Stimulated activated CD4-positive, alpha-beta T cell treated with anti-CD3 and anti-CD28 coated beads, Interleukin-12 subunit alpha, Interleukin-12 subunit beta, amount 100 ng/mL, for 48 hours (primary cell): Measurements from ENCODE around the gene RASA3.
A peak's percentile ranks its signal among the peaks of the same experiment; 100 is the strongest.

ENCODE experiments used
- DNase-seq, 3 donors: peaks; one replicate each; pipeline ENCODE4 v3.0.0-alpha.2; 2020; ENCODE audit warnings: low read depth in 2 of 3, low spot score in 1 of 3

Gene RASA3

GRCh38 chr13:114059428-114059827 lies 73.0 kb downstream of the RASA3 start:
- no peak for DNase-seq

GRCh38 chr13:114058051-114058867 lies 74.2 kb downstream of the RASA3 start:
- DNase-seq: no peak

DNA sequence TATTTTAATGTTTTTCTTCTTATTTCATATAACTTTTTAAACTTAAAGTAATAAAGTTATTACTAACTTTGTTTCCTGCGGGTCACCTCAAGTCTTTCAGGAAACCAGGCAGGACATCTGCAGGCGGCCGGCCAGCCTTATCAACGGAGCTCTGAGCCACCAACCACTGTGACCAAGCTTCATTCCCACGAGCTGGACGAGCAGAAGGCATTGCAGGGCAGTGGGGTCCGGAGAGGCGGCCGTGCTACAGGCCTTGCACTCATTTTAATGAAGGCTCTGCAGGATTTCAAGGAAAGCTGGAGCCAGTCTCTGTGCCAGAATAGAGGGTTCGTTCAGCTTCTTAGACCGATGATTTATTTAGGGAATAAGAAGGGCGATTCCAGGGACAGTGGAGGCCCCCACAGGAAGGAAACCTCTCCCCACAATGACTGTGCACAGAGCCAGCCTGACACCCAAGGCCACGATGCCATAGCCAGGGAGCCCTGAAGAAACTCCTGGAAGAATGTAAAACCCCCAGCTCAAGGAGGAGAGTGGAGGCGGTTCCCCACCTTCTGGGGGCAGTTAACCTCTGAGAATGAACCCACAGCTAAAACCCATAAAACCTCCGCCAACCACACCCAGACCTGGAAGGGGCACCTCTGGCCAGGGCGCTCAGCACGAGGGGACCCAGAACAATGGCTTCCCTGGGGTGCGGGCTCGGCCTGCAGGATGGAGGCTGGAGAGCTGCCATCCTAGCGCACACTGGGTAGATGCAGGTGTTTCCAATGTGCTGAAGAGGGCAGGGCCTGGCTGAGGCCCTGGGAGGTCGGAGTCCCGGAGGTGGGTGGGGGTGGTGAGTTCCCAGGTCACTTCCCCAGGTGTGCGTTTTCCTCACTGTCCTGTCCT lies 75.0 kb downstream of the RASA3 start:
- DNase-seq: no peak

DNA sequence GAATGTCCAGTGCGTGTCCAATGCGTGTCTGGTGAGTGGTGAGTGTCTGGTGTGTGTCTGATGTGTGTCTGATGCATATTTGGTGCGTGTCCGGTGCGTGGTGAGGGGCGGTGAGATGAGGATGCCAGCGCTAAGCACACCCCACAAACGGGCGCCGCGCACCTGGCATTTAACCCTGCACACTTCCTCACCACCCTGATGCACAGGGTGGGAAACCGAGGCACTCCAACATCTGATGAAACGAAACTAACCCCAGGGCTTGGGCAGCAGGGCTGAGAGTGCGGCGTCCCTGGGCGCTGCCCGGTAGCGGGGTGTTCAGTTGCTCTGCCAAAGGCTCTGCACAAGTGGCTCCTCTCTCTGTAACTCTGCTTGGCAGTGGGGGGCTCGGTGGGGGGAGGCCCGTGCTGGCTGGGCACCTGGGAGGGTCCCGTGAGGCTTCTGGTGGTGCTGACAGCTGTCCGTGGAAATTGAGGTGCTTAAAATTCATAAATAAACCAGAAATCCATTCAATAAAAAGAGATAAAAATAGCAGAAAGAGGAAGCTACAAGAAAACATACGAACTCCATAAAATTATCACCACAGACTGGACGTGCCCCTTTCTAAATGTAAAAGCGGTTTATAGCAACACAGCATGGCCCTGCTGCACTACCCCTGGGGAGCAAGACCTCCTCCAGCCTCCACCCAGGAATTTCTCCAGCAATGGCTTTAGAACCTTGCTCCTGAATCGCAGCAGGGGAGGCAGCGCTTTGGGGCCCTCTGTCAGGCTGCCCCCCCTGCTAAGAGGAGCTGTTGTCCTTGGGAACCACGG lies 76.0 kb downstream of the RASA3 start:
- no peak for DNase-seq

GRCh38 chr13:114055766-114056165 lies 76.7 kb downstream of the RASA3 start:
- DNase-seq: no peak

GRCh38 chr13:114054830-114055439 lies 77.5 kb downstream of the RASA3 start:
- no peak for DNase-seq

GRCh38 chr13:114054264-114054663 lies 78.2 kb downstream of the RASA3 start:
- no peak for DNase-seq

- DNase-seq: no peak
These were observed 79.4 kb downstream of the RASA3 start for GRCh38 chr13:114053026-114053425.

- no peak for DNase-seq
These were observed 81.6 kb downstream of the RASA3 start for GRCh38 chr13:114050536-114051450.

- no peak for DNase-seq
These were observed 82.8 kb downstream of the RASA3 start for GRCh38 chr13:114049626-114050101.

GRCh38 chr13:114049026-114049425 lies 83.4 kb downstream of the RASA3 start:
- peak in 1 of 3 donors; percentile 59 for DNase-seq

DNA sequence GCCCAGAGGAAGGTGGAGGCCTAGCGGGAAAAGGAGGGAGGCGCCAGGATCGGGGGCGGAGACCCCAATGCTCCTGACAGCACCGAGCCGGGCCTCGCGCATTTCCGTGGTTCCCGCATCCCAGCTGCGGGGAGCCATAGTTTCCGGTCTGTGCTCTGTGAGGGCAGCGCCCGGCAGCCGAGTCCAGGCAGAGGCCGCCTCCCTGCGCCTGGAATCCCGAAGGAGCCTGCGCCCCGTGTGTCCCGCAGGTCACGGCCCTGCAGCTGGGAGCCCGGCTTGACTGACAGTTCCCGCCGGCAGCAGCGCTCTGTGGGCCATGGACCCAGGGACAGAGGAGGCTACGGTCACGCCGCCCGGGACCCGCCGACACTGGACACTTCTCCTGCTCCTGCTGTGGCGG lies 84.0 kb downstream of the RASA3 start:
- DNase-seq: no peak

- no peak for DNase-seq
These were observed 85.0 kb downstream of the RASA3 start for GRCh38 chr13:114047358-114047881.

- no peak for DNase-seq
These were observed 85.9 kb downstream of the RASA3 start for GRCh38 chr13:114046431-114046975.

- DNase-seq: no peak
These were observed 87.2 kb downstream of the RASA3 start for GRCh38 chr13:114045113-114045735.

- DNase-seq: no peak
These were observed 87.9 kb downstream of the RASA3 start for GRCh38 chr13:114044486-114044885.

- DNase-seq: no peak
These were observed 88.9 kb downstream of the RASA3 start for GRCh38 chr13:114043421-114044053.
